ENCODE results near the gene ANKRD18A.
A peak's percentile ranks its signal among the peaks of the same experiment; 100 is the strongest.

The ANKRD18A gene

GRCh38 chr9:38620483-38621433 lies at the start of gene ANKRD18A:
Gene ANKRD18A, minus strand, starts transcription at chr9:38620596. Its CDS starts 311 bp downstream, at chr9:38620285.
- DNase-seq (ENCODE audit: low read depth in 2 of 2) = peak; percentile 3 to 8

- no peak for DNase-seq (ENCODE audit: low read depth in 2 of 2)
These were observed 48.5 kb upstream of the ANKRD18A start for GRCh38 chr9:38668791-38669466.

GRCh38 chr9:38662763-38663593 lies 42.6 kb upstream of the ANKRD18A start:
- no peak for DNase-seq (ENCODE audit: low read depth in 2 of 2)

GRCh38 chr9:38659538-38659937 lies 39.1 kb upstream of the ANKRD18A start:
- no peak for DNase-seq (ENCODE audit: low read depth in 2 of 2)

- no peak for DNase-seq (ENCODE audit: low read depth in 2 of 2)
These were observed 36.5 kb upstream of the ANKRD18A start for GRCh38 chr9:38656896-38657295.

GRCh38 chr9:38652486-38652885 lies 32.1 kb upstream of the ANKRD18A start:
- DNase-seq (ENCODE audit: low read depth in 2 of 2) = no peak

GRCh38 chr9:38652044-38652443 lies 31.6 kb upstream of the ANKRD18A start:
- no peak for DNase-seq (ENCODE audit: low read depth in 2 of 2)

GRCh38 chr9:38651400-38652042 lies 31.1 kb upstream of the ANKRD18A start:
- DNase-seq (ENCODE audit: low read depth in 2 of 2) = no peak

GRCh38 chr9:38650564-38650963 lies 30.2 kb upstream of the ANKRD18A start:
- no peak for DNase-seq (ENCODE audit: low read depth in 2 of 2)

- DNase-seq (ENCODE audit: low read depth in 2 of 2) = no peak
These were observed 29.5 kb upstream of the ANKRD18A start for GRCh38 chr9:38649731-38650363.

GRCh38 chr9:38644601-38645000 lies 24.2 kb upstream of the ANKRD18A start:
- no peak for DNase-seq (ENCODE audit: low read depth in 2 of 2)

GRCh38 chr9:38643815-38644173 lies 23.4 kb upstream of the ANKRD18A start:
- no peak for DNase-seq (ENCODE audit: low read depth in 2 of 2)

- DNase-seq (ENCODE audit: low read depth in 2 of 2) = no peak
These were observed 22.8 kb upstream of the ANKRD18A start for GRCh38 chr9:38642951-38643814.

- peak in 1 of 2 experiments; percentile 4 for DNase-seq (ENCODE audit: low read depth in 2 of 2)
These were observed 21.8 kb upstream of the ANKRD18A start for GRCh38 chr9:38641985-38642864.

GRCh38 chr9:38641142-38641541 lies 20.7 kb upstream of the ANKRD18A start:
- DNase-seq (ENCODE audit: low read depth in 2 of 2) = no peak

- DNase-seq (ENCODE audit: low read depth in 2 of 2) = no peak
These were observed 19.2 kb upstream of the ANKRD18A start for GRCh38 chr9:38639577-38639940.

GRCh38 chr9:38638881-38639576 lies 18.6 kb upstream of the ANKRD18A start:
- no peak for DNase-seq (ENCODE audit: low read depth in 2 of 2)

GRCh38 chr9:38634315-38634714 lies 13.9 kb upstream of the ANKRD18A start:
- no peak for DNase-seq (ENCODE audit: low read depth in 2 of 2)

GRCh38 chr9:38629511-38629910 lies 9.1 kb upstream of the ANKRD18A start:
- no peak for DNase-seq (ENCODE audit: low read depth in 2 of 2)
